GM12878 (cell line): ENCODE data around the gene YEATS4. TPM values are rescaled to one million over a fixed set of nuclear protein-coding genes. Genes with fewer than 3 reads are reported as not detected.
"Not testable (repeated sequence)": the region's sequence is repeated elsewhere in the genome, so short reads cannot be mapped to it uniquely, and the experiment has no call there.

Source experiments
- ATAC-seq: fragments of 200-7000 bp; cut with Tn5 transposase; 3 replicates; pipeline ENCODE4 v1.9.1; 2020; ENCODE audit warnings: mild to moderate bottlenecking, moderate library complexity
- BruUV-seq: library from RNA; stranded (reverse); fragments of 400-500 nt; replicated peaks from 2 replicates; lab custom pipeline; 2021; lab: Mats Ljungman, UMichigan
- CTCF ChIA-PET: fragments of 300-600 bp; sonication (Branson Sonifier 250); formaldehyde crosslinking; extraction: SDS; loops from one replicate; lab custom pipeline; 2021; ENCODE audit warnings: inconsistent platforms; lab: Yijun Ruan, JAX
- POLR2A ChIA-PET: fragments of 350-600 bp; formaldehyde crosslinking; extraction: SDS; loops from one replicate; lab custom pipeline; 2021; ENCODE audit warnings: inconsistent platforms; lab: Charles Lee
- RAD21 ChIA-PET: fragments of 300-600 bp; sonication (Branson Sonifier 250); formaldehyde crosslinking; loops from one replicate; lab custom pipeline; 2023; ENCODE audit warnings: antibody characterized with exemption; ENCODE audit not compliant: unreplicated experiment; lab: Charles Lee
- SMC1A ChIA-PET: fragments of 300-600 bp; sonication (Branson Sonifier 250); formaldehyde crosslinking; loops from one replicate; lab custom pipeline; 2023; ENCODE audit not compliant: unreplicated experiment, uncharacterized antibody; lab: Charles Lee
- DNase-seq: peaks from one replicate; pipeline ENCODE4 v3.0.0-alpha.2; 2011; ENCODE audit warnings: low read depth, low spot score
- FAIRE-seq: peaks from 3 replicates; lab custom pipeline; 2011; peaks lifted over from hg19 to GRCh38; lab: Jason Lieb, UNC
- H2AFZ ChIP-seq: 2 replicates; pipeline ENCODE4 v1.6.0; 2011; ENCODE audit warnings: low read depth, low read length, control low read depth; ENCODE audit not compliant: control insufficient read depth
- H3K27ac ChIP-seq: 2 replicates; pipeline ENCODE4 v1.5.1; 2011; ENCODE audit warnings: control low read depth; ENCODE audit not compliant: control insufficient read depth, insufficient read depth
- H3K27me3 ChIP-seq, 2 experiments: replicated peaks in 1 of 2; 2 replicates each; pipeline versions ENCODE4 v1.6.0 to v1.6.1; 2011; ENCODE audit warnings: low read length in 1 of 2; ENCODE audit not compliant: control insufficient read depth in 2 of 2, insufficient read depth in 2 of 2
- H3K36me3 ChIP-seq, 2 experiments: 2 replicates each; pipeline ENCODE4 v1.5.1; 2011; ENCODE audit warnings: low read length in 1 of 2; ENCODE audit not compliant: control insufficient read depth in 2 of 2, insufficient read depth in 2 of 2
- H3K4me1 ChIP-seq: 2 replicates; pipeline ENCODE4 v1.6.1; 2011; ENCODE audit warnings: mild to moderate bottlenecking, low read length, moderate library complexity, mixed read lengths; ENCODE audit not compliant: control insufficient read depth, insufficient read depth
- H3K4me2 ChIP-seq: 2 replicates; pipeline ENCODE4 v1.6.0; 2011; ENCODE audit warnings: control low read depth; ENCODE audit not compliant: control insufficient read depth, insufficient read depth
- H3K4me3 ChIP-seq: fragments of 200-600 bp; sonication (generic); 2 replicates; pipeline ENCODE4 v1.5.1; 2016
- H3K79me2 ChIP-seq: 2 replicates; pipeline ENCODE4 v1.6.0; 2011; ENCODE audit warnings: low read length; ENCODE audit not compliant: control insufficient read depth, insufficient read depth
- H3K9ac ChIP-seq: 2 replicates; pipeline ENCODE4 v1.8.0; 2011; ENCODE audit warnings: low read length, control low read depth, mixed read lengths; ENCODE audit not compliant: control insufficient read depth, insufficient read depth
- H3K9me3 ChIP-seq: replicated peaks from 3 replicates; pipeline ENCODE4 v1.5.1; 2011; ENCODE audit warnings: mild to moderate bottlenecking, low read length; ENCODE audit not compliant: control insufficient read depth, insufficient read depth
- H4K20me1 ChIP-seq: 2 replicates; pipeline ENCODE4 v1.6.0; 2011; ENCODE audit not compliant: control insufficient read depth, insufficient read depth
- CHD4 ChIP-seq: fragments of 200-600 bp; sonication (generic); IDR thresholded peaks from 2 replicates; pipeline ENCODE4 v1.6.1; 2016; ENCODE audit warnings: mild to moderate bottlenecking
- RUNX3 ChIP-seq: IDR thresholded peaks from 2 replicates; pipeline ENCODE4 v1.6.1; 2012; ENCODE audit warnings: low read length, inconsistent platforms
- SMC3 ChIP-seq: IDR thresholded peaks from 2 replicates; pipeline ENCODE4 v1.6.1; 2011; ENCODE audit warnings: low read length, improper control_type of control experiment, borderline replicate concordance
- TAF1 ChIP-seq: IDR thresholded peaks from 2 replicates; pipeline ENCODE4 v1.6.1; 2011; ENCODE audit warnings: mild to moderate bottlenecking, low read depth, low read length, borderline replicate concordance
- TBL1XR1 ChIP-seq: IDR thresholded peaks from 2 replicates; pipeline ENCODE4 v1.6.1; 2012; ENCODE audit warnings: low read depth, low read length, improper control_type of control experiment
- TCF3 ChIP-seq: IDR thresholded peaks from 2 replicates; pipeline ENCODE4 v1.6.1; 2012; ENCODE audit warnings: low read depth, mild to moderate bottlenecking, low read length, borderline replicate concordance; ENCODE audit not compliant: insufficient read depth
- YBX1 ChIP-seq: fragments of 450-650 bp; IDR thresholded peaks from 2 replicates; pipeline ENCODE4 v1.6.1; 2016; ENCODE audit warnings: antibody characterized with exemption
- ZNF384 ChIP-seq: IDR thresholded peaks from 2 replicates; pipeline ENCODE4 v1.6.1; 2012; ENCODE audit warnings: low read depth, mild to moderate bottlenecking, low read length, improper control_type of control experiment, borderline replicate concordance
- ZZZ3 ChIP-seq: IDR thresholded peaks from 2 replicates; pipeline ENCODE4 v1.6.1; 2011; ENCODE audit warnings: low read depth; ENCODE audit not compliant: control insufficient read depth, insufficient read length
- WGBS: methylation state at CpG from one replicate; pipeline ENCODE4 v1.1.6; 2016; ENCODE audit warnings: low lambda C conversion rate; ENCODE audit not compliant: insufficient replicate concordance, insufficient coverage; ENCODE audit errors: missing lambda C conversion rate; 5-methylcytosine and 5-hydroxymethylcytosine counted together
- in situ Hi-C: fragments of 300-500 bp; cut with MboI; formaldehyde crosslinking; loops from 9 replicates; pipeline ENCODE4 v1.14.3; 2018; ENCODE audit warnings: mixed read lengths
- intact Hi-C: fragments of 100-400 bp; cut with micrococcal nuclease; formaldehyde crosslinking; loops from one replicate; pipeline ENCODE4 v1.14.2; 2022; ENCODE audit not compliant: unreplicated experiment
- polyA plus RNA-seq, 11 experiments: library from polyadenylated mRNA; depleted of rRNA in 4 of 11; unstranded in 6 of 11; stranded (reverse) in 5 of 11; fragments of >200 nt; fragmentation: Nextera tagmentation in 4 of 11; fragmentation: Illumina TruSeq in 1 of 11; extraction: Ambion mirVana in 4 of 11; extraction: Trizol in 1 of 11; gene quantifications; 1 replicate in 1 of 11; 2 replicates in 10 of 11; pipeline versions ENCODE4 v1.2.1 to v1.2.3, GENCODE V29; 2011 to 2016; ENCODE audit warnings: inconsistent platforms in 2 of 11, missing spikeins in 2 of 11, low read depth in 1 of 11
- total RNA-seq, 4 experiments: library from RNA; depleted of rRNA in 3 of 4; stranded (reverse); fragments of >200 nt in 3 of 4; fragmentation: Illumina TruSeq in 1 of 4; extraction: Trizol in 1 of 4; gene quantifications; 2 replicates each; pipeline versions ENCODE4 v1.2.1 to v1.2.3, GENCODE V29; 2013 to 2021
- TF ChIP-seq, protein P1 (sequence below): fragments of 450-650 bp; IDR thresholded peaks from 2 replicates; pipeline ENCODE4 v1.6.1; 2017; ENCODE audit warnings: mild to moderate bottlenecking, moderate library complexity
- TF ChIP-seq, protein P2 (sequence below): fragments of 450-650 bp; formaldehyde crosslinking; IDR thresholded peaks from 2 replicates; pipeline ENCODE4 v1.4.0; 2020; ENCODE audit warnings: mild to moderate bottlenecking, moderate library complexity

YEATS4 gene
- total and polyA plus RNA-seq, 10 of the 15 experiments (the other 5 are each of a cell fraction or from before 2014, with no cell fraction given): 23.8 to 45.4 (median 36.8) TPM

DNA sequence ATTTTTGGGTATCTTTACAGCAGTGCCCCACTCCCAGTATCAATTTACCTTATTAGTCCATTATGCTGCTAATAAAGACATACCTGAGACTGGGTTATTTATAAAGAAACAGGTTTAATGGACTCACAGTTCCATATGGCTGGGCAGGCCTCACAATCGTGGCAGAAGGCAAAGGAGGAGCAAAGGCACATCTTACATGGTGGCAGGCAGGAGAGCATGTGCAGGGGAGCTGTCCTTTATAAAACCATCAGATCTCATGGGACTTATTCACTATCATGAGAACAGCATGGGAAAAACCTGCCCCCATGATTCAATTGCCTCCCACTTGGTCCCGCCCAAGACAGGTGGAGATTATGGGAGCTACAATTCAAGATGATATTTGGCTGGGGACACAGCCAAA is 42.3 kb upstream of the YEATS4 start:
- H3K36me3 ChIP-seq, FAIRE-seq, H3K79me2 ChIP-seq, intact Hi-C loops, H2AFZ ChIP-seq, BruUV-seq, DNase-seq, H3K9ac ChIP-seq, H3K27me3 ChIP-seq, SMC1A ChIA-PET, H3K4me2 ChIP-seq, H3K27ac ChIP-seq, POLR2A ChIA-PET, ATAC-seq, H3K4me3 ChIP-seq, H3K4me1 ChIP-seq, CTCF ChIA-PET, RAD21 ChIA-PET, H4K20me1 ChIP-seq, in situ Hi-C loops, H3K9me3 ChIP-seq: not testable (repeated sequence)
- 3% methylated on average over 2 of the region's 2 CpGs for WGBS

DNA sequence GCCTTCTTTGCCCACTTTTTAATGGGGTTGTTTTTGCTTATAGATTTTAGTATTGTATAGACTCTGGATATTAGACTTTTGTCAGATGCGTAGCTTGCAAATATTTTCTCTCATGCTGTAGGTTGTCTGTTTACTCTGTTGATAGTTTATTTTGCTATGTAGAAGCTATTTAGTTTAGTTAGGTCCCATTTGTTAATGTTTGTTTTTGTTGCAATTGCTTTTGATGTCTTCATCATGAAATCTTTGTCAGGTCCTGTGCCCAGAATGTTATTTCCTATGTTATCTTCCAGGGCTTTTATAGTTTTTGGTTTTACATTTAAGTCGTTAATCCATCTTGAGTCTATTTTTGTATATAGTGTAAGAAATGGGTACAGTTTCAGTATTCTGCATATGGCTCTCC is 41.3 kb upstream of the YEATS4 start:
- no peaks in the 10 kb centered on the region for H4K20me1 ChIP-seq
- no peaks in the 10 kb centered on the region for H3K79me2 ChIP-seq
- DNase-seq: no peak
- no TSS peak for BruUV-seq
- in situ Hi-C loops: no loop called here
- H2AFZ ChIP-seq: no peak overlapping the region
- no peak overlapping the region for H3K9ac ChIP-seq
- intact Hi-C loops: no loop called here
- ChIA-PET POLR2A (no interaction called here), CTCF (no interaction called here), SMC1A (no interaction called here), RAD21 (no interaction called here)
- no peaks in the 10 kb centered on the region for H3K9me3 ChIP-seq
- H3K36me3 ChIP-seq: no peaks in the 10 kb centered on the region
- no peak overlapping the region for H3K4me2 ChIP-seq
- WGBS: 70% methylated on average over 2 of the region's 2 CpGs
- no peaks in the 10 kb centered on the region for H3K27me3 ChIP-seq
- ATAC-seq: no peak
- no peak for FAIRE-seq
- H3K4me3 ChIP-seq: no peak overlapping the region
- H3K27ac ChIP-seq: no peak overlapping the region
- H3K4me1 ChIP-seq: no peaks in the 10 kb centered on the region
- TF ChIP-seq YBX1 (no peak), RUNX3 (no peak), TCF3 (no peak), ZZZ3 (no peak), ZNF384 (no peak), TAF1 (no peak), TBL1XR1 (no peak), CHD4 (no peak), SMC3 (no peak)
- TF ChIP-seq, protein P1, sequence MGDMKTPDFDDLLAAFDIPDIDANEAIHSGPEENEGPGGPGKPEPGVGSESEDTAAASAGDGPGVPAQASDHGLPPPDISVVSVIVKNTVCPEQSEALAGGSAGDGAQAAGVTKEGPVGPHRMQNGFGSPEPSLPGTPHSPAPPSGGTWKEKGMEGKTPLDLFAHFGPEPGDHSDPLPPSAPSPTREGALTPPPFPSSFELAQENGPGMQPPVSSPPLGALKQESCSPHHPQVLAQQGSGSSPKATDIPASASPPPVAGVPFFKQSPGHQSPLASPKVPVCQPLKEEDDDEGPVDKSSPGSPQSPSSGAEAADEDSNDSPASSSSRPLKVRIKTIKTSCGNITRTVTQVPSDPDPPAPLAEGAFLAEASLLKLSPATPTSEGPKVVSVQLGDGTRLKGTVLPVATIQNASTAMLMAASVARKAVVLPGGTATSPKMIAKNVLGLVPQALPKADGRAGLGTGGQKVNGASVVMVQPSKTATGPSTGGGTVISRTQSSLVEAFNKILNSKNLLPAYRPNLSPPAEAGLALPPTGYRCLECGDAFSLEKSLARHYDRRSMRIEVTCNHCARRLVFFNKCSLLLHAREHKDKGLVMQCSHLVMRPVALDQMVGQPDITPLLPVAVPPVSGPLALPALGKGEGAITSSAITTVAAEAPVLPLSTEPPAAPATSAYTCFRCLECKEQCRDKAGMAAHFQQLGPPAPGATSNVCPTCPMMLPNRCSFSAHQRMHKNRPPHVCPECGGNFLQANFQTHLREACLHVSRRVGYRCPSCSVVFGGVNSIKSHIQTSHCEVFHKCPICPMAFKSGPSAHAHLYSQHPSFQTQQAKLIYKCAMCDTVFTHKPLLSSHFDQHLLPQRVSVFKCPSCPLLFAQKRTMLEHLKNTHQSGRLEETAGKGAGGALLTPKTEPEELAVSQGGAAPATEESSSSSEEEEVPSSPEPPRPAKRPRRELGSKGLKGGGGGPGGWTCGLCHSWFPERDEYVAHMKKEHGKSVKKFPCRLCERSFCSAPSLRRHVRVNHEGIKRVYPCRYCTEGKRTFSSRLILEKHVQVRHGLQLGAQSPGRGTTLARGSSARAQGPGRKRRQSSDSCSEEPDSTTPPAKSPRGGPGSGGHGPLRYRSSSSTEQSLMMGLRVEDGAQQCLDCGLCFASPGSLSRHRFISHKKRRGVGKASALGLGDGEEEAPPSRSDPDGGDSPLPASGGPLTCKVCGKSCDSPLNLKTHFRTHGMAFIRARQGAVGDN: no peak
- TF ChIP-seq, protein P2, sequence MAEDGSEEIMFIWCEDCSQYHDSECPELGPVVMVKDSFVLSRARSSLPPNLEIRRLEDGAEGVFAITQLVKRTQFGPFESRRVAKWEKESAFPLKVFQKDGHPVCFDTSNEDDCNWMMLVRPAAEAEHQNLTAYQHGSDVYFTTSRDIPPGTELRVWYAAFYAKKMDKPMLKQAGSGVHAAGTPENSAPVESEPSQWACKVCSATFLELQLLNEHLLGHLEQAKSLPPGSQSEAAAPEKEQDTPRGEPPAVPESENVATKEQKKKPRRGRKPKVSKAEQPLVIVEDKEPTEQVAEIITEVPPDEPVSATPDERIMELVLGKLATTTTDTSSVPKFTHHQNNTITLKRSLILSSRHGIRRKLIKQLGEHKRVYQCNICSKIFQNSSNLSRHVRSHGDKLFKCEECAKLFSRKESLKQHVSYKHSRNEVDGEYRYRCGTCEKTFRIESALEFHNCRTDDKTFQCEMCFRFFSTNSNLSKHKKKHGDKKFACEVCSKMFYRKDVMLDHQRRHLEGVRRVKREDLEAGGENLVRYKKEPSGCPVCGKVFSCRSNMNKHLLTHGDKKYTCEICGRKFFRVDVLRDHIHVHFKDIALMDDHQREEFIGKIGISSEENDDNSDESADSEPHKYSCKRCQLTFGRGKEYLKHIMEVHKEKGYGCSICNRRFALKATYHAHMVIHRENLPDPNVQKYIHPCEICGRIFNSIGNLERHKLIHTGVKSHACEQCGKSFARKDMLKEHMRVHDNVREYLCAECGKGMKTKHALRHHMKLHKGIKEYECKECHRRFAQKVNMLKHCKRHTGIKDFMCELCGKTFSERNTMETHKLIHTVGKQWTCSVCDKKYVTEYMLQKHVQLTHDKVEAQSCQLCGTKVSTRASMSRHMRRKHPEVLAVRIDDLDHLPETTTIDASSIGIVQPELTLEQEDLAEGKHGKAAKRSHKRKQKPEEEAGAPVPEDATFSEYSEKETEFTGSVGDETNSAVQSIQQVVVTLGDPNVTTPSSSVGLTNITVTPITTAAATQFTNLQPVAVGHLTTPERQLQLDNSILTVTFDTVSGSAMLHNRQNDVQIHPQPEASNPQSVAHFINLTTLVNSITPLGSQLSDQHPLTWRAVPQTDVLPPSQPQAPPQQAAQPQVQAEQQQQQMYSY (CRISPR knock-in tag): no peak
